Neutrophil (primary cell): ENCODE results near the gene UMAD1.
"Not testable (repeated sequence)": the region's sequence is repeated elsewhere in the genome, so short reads cannot be mapped to it uniquely, and the experiment has no call there.

ENCODE experiments used
- H3K27ac ChIP-seq: fragments of 200-600 bp; sonication (generic); 2 replicates; pipeline ENCODE4 v1.5.1; 2016; ENCODE audit warnings: mild to moderate bottlenecking, moderate library complexity
- H3K27me3 ChIP-seq: fragments of 200-600 bp; sonication (generic); 2 replicates; pipeline ENCODE4 v1.6.0; 2016; ENCODE audit warnings: mild to moderate bottlenecking
- H3K36me3 ChIP-seq: fragments of 200-600 bp; sonication (generic); 2 replicates; pipeline ENCODE4 v1.5.1; 2017
- H3K4me1 ChIP-seq, 2 experiments: fragments of 200-600 bp in 1 of 2; sonication (generic) in 1 of 2; 1 replicate in 1 of 2; 2 replicates in 1 of 2; pipeline versions ENCODE4 v1.5.1 to v1.6.1; 2013 to 2016; ENCODE audit warnings: low read depth in 1 of 2, low read length in 1 of 2, mild to moderate bottlenecking in 1 of 2, moderate library complexity in 1 of 2; ENCODE audit not compliant: control insufficient read depth in 1 of 2, insufficient read depth in 1 of 2
- H3K4me3 ChIP-seq, 2 experiments: fragments of 200-600 bp in 1 of 2; sonication (generic) in 1 of 2; 1 replicate in 1 of 2; 2 replicates in 1 of 2; pipeline ENCODE4 v1.5.1; 2013 to 2016; ENCODE audit warnings: low read depth in 1 of 2, low read length in 1 of 2, mild to moderate bottlenecking in 1 of 2, moderate library complexity in 1 of 2
- H3K9me3 ChIP-seq: fragments of 200-600 bp; sonication (generic); 2 replicates; pipeline ENCODE4 v1.5.1; 2016
- CTCF ChIP-seq: fragments of 200-600 bp; sonication (generic); IDR thresholded peaks from 2 replicates; pipeline ENCODE4 v1.5.1; 2016; ENCODE audit warnings: antibody characterized with exemption

The UMAD1 gene

GRCh38 chr7:7821517-7821916 is 181.0 kb downstream of the UMAD1 start:
- no peak overlapping the region for H3K4me3 ChIP-seq
- no peak for TF ChIP-seq CTCF
- H3K9me3 ChIP-seq: no peaks in the 10 kb centered on the region
- no peaks in the 10 kb centered on the region for H3K36me3 ChIP-seq
- no peak overlapping the region for H3K27ac ChIP-seq
- peaks cover 0 to 1% of the 10 kb centered on the region in 2 experiments for H3K4me1 ChIP-seq
- H3K27me3 ChIP-seq: no peaks in the 10 kb centered on the region

- H3K4me1 ChIP-seq, H3K36me3 ChIP-seq, H3K27me3 ChIP-seq, H3K27ac ChIP-seq, H3K4me3 ChIP-seq, H3K9me3 ChIP-seq: not testable (repeated sequence)
These were observed 184.7 kb downstream of the UMAD1 start for GRCh38 chr7:7825294-7825693.

- H3K9me3 ChIP-seq: no peaks in the 10 kb centered on the region
- no peaks in the 10 kb centered on the region for H3K36me3 ChIP-seq
- no peak for TF ChIP-seq CTCF
- no peaks in the 10 kb centered on the region for H3K4me1 ChIP-seq
- no peak overlapping the region for H3K4me3 ChIP-seq
- H3K27ac ChIP-seq: no peak overlapping the region
- H3K27me3 ChIP-seq: no peaks in the 10 kb centered on the region
These were observed 189.1 kb downstream of the UMAD1 start for GRCh38 chr7:7829667-7830066.

- Histone ChIP-seq H3K27me3 (no peaks in the 10 kb centered on the region), H3K4me1 (no peaks in the 10 kb centered on the region), H3K9me3 (no peaks in the 10 kb centered on the region), H3K27ac (no peak overlapping the region), H3K4me3 (no peak overlapping the region), H3K36me3 (no peaks in the 10 kb centered on the region)
- no peak for TF ChIP-seq CTCF
These were observed 189.7 kb downstream of the UMAD1 start for GRCh38 chr7:7830122-7830878.

GRCh38 chr7:7832518-7832917 is 192.0 kb downstream of the UMAD1 start:
- no peaks in the 10 kb centered on the region for H3K36me3 ChIP-seq
- H3K4me3 ChIP-seq: no peak overlapping the region
- no peaks in the 10 kb centered on the region for H3K27me3 ChIP-seq
- H3K4me1 ChIP-seq: no peaks in the 10 kb centered on the region
- no peak for TF ChIP-seq CTCF
- no peaks in the 10 kb centered on the region for H3K9me3 ChIP-seq
- no peak overlapping the region for H3K27ac ChIP-seq

GRCh38 chr7:7834761-7835160 is 194.2 kb downstream of the UMAD1 start:
- Histone ChIP-seq H3K9me3 (no peaks in the 10 kb centered on the region), H3K36me3 (no peaks in the 10 kb centered on the region), H3K27me3 (no peaks in the 10 kb centered on the region), H3K4me1 (no peaks in the 10 kb centered on the region), H3K27ac (no peak overlapping the region), H3K4me3 (no peak overlapping the region)
- TF ChIP-seq CTCF: no peak
